ENCODE results near the gene CACNA2D3.
"Not testable (repeated sequence)": the region's sequence is repeated elsewhere in the genome, so short reads cannot be mapped to it uniquely, and the experiment has no call there.

The CACNA2D3 gene

DNA sequence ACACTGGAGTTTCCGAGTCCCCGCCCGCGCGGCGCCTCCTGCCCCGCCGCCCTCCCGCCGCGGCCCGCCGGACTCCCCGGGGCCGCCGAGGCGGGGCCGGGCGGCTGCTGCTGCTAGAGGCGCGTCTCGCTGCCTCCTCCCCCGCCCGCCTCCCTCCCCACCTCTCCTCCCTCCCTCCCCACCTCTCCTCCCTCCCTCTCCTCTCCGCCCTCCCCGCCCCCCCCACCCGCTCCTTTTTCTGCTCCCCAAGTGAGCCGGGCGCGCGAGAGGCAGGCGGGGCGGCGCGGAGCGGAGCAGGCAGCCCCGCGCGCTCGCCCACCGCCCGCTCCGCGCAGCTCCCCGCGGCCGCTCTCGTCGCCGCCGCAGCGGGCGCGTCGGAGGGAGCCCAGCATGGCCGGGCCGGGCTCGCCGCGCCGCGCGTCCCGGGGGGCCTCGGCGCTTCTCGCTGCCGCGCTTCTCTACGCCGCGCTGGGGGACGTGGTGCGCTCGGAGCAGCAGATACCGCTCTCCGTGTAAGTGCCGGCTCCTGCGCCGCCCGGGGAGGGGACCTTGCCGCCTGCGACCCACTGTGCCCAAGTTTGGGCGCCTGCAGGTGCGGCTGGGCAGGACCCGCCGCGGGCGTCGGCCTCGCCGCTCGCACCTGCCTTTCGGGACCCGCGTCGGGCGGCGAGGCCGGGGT is at the start of gene CACNA2D3:
Gene CACNA2D3 (plus strand): TSS at position 229 of the 679 bp plus-strand sequence.
- no peak for DNase-seq

DNA sequence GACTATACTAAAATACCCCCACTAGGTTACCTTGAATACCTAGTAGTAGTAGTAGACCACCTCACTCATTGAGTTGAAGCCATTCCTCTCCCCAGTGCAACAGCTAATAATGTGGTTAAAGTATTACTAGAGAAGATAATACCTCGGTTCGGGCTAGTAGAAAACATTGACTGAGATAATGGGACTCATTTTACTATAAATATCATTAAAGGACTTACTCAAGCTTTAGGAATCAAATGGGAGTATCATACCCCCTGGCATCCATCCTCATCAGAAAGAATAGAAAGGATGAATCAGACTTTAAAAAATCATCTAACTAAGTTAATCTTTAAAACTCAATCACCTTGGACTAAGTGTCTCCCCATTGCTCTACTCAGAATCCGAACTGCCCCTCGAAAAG is 49.0 kb upstream of the CACNA2D3 start:
- DNase-seq, result no peak

DNA sequence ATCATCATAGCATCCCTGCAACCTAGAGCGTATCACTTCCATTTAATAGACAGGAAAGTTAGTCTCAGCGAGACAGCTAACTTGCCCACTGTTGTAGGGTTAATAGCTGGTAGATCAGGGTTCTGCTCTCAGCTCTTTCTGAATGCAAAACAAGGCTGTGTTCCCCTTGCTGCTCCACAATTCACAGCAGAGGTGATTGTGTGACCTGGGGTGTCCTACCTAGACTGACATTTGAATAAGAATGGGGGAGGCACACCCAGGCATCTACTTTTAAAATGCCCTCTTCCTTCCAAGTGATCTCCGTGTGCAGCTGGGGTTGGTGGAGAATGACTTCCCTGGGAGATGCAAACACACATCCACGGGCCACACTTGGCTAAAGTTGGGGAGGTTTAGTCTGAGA is 43.0 kb upstream of the CACNA2D3 start:
- no peak for DNase-seq

DNA sequence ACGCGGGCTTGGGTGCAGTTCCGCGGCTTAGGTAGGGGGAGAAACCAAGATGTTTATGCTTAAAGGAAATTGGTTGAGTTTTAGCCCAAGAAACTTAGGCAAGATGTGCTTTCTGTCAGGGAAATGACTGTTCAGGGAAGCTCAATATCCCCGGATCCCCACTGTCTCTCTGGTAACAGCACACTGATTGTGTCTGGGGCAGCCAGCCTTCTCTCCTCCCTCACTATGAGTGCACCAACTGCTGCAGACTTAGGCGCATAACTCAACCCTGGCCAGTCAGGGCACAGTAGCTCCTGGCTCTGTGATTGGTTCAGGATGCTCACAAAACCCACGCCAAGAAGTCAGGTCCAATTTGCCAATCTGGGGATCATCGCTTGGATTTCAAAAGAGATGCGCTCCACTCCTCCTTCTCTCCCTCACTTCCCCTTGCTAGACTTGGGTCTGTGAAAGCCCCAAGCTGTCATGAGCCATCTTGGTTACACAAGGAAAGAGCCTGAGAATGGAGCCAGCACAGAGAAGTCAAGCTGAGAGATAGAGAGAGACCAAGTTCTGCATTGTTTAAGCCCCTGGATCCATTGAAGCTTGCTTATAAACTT is 42.5 kb upstream of the CACNA2D3 start:
- no peak for DNase-seq

DNA sequence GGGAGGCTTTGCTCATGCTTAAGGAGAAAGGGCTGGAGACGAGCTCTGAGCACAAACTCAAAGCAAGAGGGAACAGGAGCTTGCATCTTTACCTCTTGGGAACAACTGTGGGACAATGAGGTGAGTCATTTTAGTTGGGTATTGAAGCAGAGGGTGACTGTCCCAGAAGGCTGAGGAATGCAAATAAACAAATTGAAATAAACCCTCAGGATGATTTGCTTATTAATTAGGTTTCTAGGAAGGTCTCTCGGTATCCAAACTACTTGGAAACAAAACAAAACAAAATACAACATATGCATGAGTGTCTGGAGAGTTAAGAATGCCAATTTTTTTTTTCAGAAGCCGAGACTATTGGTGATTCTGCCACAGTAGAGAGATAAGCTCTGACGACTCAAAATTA is 38.4 kb upstream of the CACNA2D3 start:
- no peak for DNase-seq

DNA sequence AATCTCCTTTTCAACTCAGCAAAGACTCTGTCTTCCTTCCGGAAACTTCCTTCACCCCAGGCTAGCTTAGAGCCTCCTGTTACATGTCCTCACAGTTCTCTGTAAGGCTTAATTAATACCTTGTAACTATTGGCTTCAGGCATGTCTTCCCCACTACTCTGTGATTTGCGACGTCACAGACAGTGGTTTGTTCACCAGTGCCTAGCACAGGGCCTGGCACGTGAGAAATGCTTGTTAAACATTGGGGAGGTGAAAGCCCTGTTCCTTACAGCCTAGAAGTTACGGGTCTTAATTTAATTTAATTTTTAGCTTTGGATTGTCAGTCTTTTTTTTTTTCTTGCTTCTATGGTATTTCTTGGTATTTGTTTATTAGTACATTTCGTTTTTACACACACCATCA is 36.4 kb upstream of the CACNA2D3 start:
- DNase-seq, result no peak

DNA sequence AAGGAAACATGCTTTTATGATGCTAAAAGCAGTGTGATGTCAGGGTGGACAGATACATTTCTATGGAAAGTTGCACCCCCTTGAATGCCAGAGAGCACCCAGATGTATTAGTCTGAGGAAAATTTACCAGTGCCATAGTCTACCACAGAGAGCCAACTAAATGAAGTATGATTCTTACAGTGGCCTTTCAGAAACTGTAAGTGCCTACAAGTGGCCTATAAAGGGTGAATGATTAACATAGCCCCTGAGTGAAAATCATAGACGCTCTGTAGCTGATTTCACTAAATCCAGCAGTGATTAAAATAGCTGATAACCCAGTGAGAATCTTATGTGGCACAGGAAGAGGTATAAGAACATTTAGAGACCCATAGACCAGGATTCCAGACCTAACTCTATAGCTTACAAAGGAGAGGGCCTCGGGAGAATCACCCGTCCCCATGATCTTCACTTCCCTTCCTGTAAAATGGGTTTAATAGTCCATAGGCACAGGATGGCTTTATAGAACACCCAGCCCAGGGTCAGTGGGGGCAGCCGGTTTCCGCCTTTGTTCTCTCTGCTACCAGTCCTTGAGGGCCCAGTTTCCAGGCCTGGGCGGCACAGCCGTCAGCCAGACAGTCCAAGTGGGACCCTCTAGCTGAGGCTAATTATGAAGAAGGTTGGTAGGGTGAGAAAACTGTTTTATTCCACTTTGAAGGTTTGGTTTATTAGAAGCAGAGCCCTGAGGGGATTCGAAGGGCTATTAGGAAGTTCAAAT is 35.5 kb upstream of the CACNA2D3 start:
- DNase-seq, result no peak

DNA sequence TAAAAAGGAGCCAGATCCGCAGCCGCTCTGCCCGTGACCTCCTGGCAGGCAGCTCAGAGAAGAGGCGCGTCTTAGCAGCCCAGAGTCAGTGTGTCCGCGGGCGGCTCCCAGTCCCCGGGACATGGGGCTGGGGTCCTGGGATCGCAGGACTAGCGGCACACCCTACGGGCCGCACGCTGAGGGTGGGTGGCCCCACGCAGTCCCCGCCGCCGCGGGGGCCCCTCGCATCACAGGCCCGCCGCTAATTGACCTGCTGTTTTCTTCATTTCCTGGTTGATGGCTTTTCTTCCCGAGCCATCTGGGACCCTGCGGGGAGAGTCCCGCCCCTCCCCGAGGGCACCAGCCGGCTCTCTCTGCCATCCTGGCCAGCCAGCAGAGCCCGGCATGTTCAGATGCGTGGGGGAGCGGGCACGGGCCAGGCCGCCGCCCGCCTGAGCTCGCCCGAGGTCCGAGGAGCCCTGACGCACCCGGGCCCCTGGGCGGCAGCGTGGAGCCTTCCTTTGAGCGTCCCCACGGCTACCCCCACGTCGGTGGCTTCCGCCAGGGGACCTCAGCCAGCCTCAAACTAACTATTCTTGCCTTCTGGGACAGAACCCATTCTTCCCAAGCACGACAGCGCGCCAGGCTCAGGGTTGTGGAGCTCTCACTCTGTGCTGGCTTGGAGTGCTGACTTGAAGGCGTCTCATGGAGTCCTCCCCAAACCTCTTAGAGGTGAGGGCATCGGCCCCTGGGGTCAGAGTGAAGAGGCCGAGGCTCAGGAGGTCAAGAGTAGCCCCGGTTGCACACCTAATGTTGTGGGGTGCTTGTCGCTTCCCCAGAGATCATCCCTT is 34.6 kb upstream of the CACNA2D3 start:
- no peak for DNase-seq

DNA sequence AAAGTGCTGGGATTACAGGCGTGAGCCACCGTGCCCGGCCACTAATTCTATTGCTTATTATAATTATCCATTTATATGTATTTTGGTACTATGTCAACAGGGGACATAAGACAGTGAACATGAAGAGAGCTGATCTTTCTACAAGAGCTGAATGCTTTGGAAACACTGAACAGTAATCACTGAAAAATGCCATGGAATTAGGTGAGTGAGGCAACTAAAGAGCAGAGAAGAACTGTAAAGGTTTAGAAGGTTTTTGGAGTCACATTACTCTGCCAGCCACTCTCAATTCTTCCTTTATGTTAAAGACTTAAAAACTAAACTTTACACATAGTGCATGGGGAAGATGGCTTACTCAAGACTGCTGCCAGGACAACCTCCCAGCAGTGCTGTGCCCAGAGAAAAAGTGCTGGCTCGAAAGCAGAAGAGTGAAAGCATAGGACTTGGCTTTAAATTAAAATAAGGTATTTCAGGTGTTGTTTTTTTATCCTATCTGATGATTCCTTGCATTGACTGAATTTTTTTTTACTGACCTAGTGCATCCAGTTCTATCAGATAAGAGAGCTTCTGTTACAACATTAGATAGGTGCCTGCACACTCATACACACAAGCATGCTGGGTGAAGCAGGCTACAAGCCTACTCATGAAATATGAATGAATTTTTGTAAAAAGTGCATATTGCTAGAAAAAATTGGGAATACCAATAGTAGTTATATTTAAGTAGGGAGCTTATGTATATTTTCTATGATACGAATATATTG is 28.7 kb upstream of the CACNA2D3 start:
- no peak for DNase-seq

DNA sequence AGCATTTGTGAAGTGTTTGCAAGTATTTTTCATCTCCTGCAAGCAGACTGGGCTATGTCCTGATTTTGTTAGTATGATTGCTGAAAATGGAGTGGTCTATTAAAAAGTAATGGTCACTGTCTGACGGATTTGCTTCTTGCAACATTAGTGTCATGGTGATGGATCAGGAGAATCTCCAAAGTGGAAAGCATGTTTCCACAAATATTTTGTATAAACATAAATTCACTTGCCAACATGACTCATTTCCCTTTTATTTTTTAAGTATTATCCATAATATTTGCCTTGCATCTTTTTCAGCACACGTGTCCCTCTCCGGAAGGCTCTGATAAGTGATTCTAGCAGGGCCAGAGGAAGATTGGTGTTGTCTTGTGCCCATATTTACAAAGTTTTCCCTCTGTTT is 27.4 kb upstream of the CACNA2D3 start:
- DNase-seq, result no peak

DNA sequence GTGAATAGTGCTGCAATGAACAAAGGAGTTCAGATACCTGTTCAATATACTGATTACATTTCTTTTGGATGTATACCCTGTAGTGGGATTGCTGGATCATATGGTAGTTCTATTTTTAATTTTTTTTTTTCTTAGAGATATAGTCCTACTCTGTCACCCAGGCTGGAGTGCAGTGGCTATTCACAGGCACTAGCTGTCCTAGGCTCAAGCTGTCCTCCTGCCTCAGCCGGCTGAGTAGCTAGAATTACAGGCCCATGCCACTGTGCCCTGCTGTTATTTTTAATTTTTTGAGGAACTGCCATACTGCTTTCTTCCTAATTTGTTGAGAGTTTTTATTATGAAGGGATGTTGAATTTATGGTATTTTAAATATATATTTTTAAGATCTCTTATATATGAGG is 23.0 kb upstream of the CACNA2D3 start:
- no peak for DNase-seq

DNA sequence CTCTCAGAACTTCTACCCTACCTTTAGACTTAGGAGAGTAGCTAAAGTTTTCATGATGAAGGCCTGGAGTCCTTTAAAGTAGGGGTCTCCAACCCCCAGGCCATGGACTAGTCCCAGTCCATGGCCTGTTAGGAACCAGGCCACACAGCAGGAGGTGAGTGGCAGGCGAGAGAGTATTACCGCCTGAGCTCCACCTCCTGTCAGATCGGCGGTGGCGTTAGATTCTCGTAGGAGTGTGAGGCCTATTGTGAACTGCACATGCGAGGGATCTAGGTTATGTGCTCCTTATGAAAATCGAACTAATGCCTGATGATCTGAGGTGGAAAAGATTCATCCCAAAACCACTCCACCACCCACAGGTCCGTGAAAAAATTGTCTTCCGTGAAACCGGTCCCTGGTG is 18.3 kb upstream of the CACNA2D3 start:
- DNase-seq, result no peak

DNA sequence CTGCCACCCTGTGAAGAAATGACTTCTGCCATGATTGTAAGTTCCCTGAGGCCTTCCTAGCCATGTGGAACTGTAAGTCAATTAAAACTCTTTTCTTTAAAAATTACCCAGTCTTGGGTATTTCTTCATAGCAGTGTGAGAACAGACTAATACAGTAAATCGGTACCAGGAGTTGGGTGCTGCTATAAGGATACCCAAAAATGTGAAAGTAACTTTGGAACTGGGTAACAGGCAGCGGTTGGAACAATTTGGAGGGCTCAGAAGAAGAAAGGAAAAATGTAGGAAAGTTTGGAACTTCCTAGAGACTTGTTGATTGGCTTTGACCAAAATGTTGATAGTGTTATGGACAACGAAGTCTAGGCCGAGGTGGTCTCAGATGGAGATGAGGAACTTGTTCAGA is 6.2 kb upstream of the CACNA2D3 start:
- DNase-seq, result not testable (repeated sequence)

DNA sequence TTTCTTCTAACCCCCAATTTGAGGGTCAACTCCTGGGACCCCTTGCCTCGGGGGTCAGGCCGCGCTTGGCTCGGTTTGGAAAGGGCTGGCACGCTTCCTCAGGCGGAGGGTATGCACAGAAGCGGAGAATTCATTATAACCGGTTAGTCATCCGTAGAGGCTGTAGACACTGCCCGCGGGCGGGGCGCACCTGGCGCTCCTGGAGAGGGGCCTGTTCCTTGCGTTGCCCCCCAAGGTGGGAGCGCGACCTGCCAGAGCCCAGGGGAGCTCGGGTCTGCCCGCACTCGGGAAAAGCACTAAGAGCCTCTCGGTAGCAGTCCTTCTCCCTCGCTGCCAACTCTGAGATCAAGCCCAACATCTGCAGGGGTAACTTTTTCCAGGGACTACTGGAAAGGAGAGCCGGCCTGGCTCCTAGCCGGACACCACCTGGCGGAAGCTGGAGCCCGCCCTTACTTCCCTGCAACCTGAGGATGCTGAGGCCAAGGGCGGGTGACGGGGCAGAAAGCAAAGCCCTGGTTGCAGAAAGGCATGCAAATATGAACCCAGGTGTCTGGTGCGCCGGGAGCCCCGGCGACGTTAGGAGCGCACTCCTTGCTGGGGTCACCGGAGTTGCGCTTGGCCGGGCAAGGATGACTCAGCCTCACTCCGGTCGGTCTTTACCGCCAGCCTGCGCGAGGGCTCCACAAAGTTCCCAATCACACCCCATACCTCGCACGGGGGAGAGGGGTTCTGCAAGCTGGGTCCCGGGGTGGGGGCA is 1.5 kb upstream of the CACNA2D3 start:
- no peak for DNase-seq

DNA sequence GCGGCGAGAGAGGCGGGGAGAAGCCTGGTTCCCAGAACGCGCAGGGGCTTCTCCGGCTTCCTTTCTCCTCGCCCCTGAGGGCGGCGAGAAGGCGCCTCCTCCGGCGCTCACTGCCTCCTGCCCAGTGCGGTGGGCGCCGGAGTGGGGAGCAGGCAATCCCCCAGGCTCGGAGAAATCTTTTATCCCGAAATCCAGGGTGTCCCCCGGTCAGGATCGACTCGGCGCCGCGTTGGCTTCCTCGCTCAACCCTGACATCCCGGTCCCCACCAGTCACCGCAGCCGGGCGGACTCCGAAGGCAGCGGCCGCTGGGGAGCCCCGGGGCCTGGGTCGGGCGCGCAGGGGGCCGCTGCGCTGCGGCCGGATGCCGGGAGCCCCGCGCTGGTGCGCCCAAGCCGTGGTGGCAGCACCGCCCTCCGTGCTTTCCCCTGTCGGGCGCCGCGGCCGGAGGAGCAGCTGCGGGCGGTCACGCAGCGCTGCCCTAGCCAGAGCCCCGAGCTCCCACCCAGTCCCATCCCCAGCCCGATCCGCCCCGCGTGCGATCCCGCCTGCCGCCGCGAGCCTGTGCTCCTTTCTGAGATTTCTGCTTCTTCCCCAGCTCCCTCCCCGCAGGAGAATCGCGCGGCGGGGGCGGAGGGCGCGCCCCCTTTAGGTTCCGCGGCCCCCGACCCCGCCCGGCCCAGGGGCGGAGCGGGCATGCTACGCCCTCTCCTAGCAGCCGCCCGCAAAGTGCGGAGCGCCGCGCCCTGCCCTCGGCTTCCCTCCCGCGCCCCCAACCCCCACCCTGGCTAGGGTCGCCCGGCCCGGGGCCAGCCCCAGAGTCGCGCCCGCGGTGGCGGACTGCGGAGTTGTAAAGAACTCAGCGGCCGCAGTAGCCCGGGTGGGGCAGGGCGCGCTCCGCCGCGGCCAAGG is 683 bp upstream of the CACNA2D3 start:
- DNase-seq, result no peak

DNA sequence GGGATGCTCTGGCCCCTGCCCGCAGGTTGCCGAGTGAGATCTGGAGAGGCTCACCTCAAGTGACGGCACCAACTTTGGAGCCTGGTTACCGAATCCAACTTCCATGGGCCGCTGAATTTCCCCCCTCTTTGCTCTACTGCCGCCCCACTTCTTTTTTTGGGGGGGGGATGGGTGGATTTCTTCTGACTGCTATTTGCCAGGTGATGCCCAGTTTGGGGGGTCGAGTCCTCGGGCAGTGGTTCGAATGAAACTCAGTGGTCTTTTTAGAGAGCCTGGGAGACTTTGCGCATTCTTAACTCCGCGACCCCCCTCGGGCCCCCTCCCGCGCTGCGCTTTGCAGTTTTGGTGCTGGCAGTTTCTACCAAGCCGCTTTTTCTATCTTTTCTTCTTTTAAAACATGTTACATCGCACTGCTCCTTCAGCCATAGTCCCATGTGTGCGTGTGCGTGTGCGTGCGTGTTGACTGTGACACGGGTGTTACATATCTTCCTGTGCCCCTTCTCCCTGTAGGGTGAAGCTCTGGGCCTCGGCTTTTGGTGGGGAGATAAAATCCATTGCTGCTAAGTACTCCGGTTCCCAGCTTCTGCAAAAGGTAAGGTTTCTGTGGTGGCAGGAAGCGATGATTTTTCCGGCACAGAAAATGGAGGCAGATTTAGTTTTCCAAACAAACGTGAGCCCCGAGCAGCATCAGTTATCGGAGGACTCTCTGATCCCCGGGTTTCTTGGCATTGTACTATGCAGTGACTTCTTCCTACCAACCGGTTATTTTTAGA is 837 bp downstream of the CACNA2D3 start:
- DNase-seq, result no peak

DNA sequence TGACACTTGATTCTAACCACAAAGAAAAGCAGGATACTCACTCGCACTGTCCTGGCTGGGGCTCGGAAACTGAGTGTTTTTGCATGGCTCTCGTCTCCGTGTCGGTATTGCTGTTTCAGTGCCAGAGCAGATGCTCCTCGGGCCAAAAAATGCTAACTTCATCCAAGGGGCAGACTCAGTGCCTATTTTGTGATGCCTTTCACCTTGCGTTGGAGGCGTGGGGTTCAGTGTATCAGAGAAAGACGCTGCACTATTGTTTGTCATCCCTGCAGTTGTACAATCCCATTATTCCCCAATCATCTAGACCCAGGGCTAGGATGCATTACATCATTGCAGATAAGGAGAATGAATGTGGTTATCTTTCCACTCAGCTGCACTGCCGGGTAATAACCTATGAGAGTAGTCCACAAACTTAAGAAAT is 1.4 kb downstream of the CACNA2D3 start:
- DNase-seq, result no peak

DNA sequence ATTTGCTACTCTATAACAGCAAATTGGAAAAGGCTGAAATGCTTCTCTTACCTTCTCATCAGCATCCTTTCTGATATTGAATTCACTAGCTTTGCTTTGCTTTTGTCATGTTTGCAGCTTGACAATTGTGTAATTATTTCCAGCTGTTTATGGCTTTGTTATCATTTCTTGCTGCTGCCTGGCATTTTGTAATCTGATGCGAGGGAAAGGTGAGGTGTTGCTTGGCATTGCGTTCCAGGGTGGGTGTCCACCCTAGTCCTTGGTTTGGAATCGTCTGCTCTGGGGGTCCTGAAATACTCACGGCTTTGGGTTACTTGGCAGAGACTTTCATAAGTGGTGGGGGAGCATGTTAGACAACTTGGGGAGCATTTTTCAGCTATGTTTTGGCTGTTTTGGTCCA is 2.9 kb downstream of the CACNA2D3 start:
- DNase-seq, result no peak

DNA sequence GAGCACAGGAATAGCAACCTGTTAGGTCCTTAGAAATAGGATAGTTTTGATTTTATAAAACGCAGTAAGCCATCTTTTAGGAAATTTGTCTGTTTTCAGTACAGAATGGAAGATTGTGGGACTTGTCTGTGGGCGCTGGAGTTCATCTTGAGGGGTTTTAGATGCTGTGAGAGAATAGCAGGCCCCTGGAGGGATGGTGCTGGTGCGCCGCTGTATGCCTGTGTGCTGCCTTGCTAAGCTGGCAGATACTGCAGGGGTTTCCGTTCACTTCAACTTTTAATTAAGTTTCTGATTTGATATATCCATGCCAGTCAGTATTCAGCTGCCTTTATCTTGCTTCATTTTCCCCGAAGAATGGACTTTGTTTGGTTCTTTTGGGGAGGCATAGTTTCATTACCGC is 4.2 kb downstream of the CACNA2D3 start:
- DNase-seq, result no peak

DNA sequence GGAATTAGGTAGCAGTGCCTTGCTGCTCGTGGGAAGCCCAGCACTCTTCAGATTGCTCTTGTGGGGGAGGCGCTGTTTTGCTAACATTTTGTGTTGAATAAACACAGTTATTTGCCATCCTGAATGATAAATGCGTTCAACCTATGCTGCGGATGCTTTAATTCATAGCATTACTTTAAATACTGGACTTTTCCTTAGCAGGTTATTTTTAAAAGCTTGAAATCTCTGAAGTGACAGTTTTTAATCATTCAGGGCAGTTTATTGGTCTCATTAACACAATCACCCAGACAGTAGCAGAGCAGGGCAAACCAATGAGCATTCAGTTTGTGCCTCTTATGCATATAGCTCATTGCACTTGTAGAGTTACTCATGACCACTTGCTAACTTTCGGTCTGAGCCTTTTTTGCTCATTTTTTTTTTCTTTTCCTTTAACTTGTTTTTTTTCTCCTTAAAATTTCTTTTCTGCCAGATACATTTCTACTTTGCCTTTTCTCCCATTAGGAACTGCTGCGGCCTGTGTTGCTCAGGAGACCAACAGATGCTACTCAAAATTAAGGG is 5.2 kb downstream of the CACNA2D3 start:
- DNase-seq, result no peak
